Naive B cell (primary cell): ENCODE data around the gene DCDC2B. TPM values are rescaled to one million over a fixed set of nuclear protein-coding genes. Genes with fewer than 3 reads are reported as not detected.
A peak's percentile ranks its signal among the peaks of the same experiment; 100 is the strongest.
"Not testable (repeated sequence)": the region's sequence is repeated elsewhere in the genome, so short reads cannot be mapped to it uniquely, and the experiment has no call there.

Source experiments
- ATAC-seq, 2 donors: fragments of 150-1000 bp; cut with Tn5 transposase; 2 replicates each; pipeline ENCODE4 v1.10.0; 2021; ENCODE audit warnings: low read depth in 2 of 2, mild to moderate bottlenecking in 2 of 2, moderate library complexity in 2 of 2
- DNase-seq: peaks from one replicate; pipeline ENCODE4 v3.0.0; 2022
- H3K27ac Mint-ChIP-seq, 6 donors: one replicate each; pipeline ENCODE4 v1.8.0; 2020 to 2022; ENCODE audit warnings: mild to moderate bottlenecking in 6 of 6, mixed read lengths in 6 of 6, moderate library complexity in 5 of 6, inconsistent platforms in 2 of 6
- H3K27me3 Mint-ChIP-seq, 3 donors: one replicate each; pipeline ENCODE4 v1.8.0; 2021 to 2022; ENCODE audit warnings: mixed read lengths in 3 of 3, mild to moderate bottlenecking in 1 of 3
- H3K36me3 Mint-ChIP-seq, 2 donors: one replicate each; pipeline ENCODE4 v1.8.0; 2020 to 2022; ENCODE audit warnings: mixed read lengths in 2 of 2, inconsistent platforms in 1 of 2, mild to moderate bottlenecking in 1 of 2
- H3K4me1 Mint-ChIP-seq, 3 donors: one replicate each; pipeline ENCODE4 v1.8.0; 2020 to 2022; ENCODE audit warnings: mixed read lengths in 3 of 3, inconsistent platforms in 1 of 3, mild to moderate bottlenecking in 1 of 3, moderate library complexity in 1 of 3
- H3K4me3 Mint-ChIP-seq, 8 donors: one replicate each; pipeline ENCODE4 v1.8.0; 2020 to 2022; ENCODE audit warnings: mild to moderate bottlenecking in 8 of 8, mixed read lengths in 8 of 8, moderate library complexity in 8 of 8, inconsistent platforms in 2 of 8
- H3K9me3 Mint-ChIP-seq, 7 donors: one replicate each; pipeline ENCODE4 v1.8.0; 2020 to 2022; ENCODE audit warnings: mixed read lengths in 7 of 7, mild to moderate bottlenecking in 5 of 7, inconsistent platforms in 2 of 7, moderate library complexity in 1 of 7
- polyA plus RNA-seq, 6 donors: library from polyadenylated mRNA; unstranded; fragments of 300-500 nt; fragmentation: Illumina TruSeq; gene quantifications; one replicate each; pipeline ENCODE4 v1.2.3, GENCODE V29; 2021; ENCODE audit warnings: low read depth in 6 of 6

The DCDC2B gene
- polyA plus RNA-seq, 6 donors from 2014 or later = 0.13 to 0.36 TPM; not detected in 4

DNA sequence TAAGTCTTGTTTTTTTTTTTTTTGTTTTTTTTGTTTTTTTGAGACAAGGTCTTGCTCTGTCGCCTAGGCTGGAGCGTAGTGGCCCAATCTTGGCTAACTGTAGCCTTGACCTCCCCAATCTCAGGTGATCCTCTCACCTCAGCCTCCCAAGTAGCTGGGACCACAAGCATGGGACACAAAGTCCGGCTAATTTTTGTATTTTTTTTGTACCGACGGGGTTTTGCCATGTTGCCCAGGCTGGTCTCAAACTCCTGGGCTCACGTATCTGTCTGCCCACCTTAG, 48.3 kb downstream of the DCDC2B start:
- Mint-ChIP-seq H3K4me1 (peaks cover 22 to 55% (median 28%) of the 10 kb centered on the region in 3 donors), H3K36me3 (no peaks in the 10 kb centered on the region), H3K27me3 (no peaks in the 10 kb centered on the region), H3K9me3 (no peaks in the 10 kb centered on the region), H3K4me3 (no peak overlapping the region), H3K27ac (peak overlapping the region in 1 of 6 donors; percentile 66)
- DNase-seq = no peak
- ATAC-seq = no peak

DNA sequence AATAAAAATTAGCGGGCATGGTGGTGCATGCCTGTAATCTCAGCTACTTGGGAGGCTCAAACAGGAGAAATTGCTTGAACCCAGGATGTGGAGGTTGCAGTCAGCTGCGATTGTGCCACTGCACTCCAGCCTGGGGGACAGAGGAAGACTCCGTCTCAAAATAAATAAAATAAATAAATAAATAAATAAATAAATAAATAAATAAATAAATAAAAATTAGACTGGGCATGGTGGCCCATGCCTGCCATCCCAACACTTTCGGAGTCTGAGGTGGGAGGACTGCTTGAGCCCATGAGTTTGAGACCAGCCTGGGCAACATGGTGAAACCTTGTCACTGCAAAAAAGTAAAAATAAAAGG, 54.3 kb downstream of the DCDC2B start:
- peaks cover 28 to 35% (median 30%) of the 10 kb centered on the region in 3 donors for H3K4me1 Mint-ChIP-seq
- H3K4me3 Mint-ChIP-seq = peak overlapping the region in 2 of 8 donors; percentile 33 to 35

DNA sequence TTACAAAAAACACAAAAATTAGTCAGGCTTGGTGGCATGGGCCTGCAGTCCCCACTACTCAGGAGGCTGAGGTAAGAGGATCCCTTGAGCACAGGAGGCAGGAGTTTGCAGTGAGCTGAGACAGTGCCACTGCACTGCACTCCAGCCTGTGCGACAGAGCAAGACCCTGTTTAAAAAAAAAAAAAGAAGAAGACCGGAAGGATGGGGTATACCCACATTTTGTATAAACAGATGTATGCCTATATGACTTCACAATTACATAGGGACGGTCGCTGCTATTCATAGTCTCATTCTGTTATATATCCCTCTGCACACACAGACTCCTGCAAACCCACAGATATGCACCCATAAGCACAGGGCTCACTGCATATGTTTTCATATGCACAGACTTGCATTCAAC, 54.9 kb downstream of the DCDC2B start:
- H3K36me3 Mint-ChIP-seq = peaks cover 4 to 7% of the 10 kb centered on the region in 2 donors
- ATAC-seq = peak; percentile 92 to 93
- H3K27me3 Mint-ChIP-seq = no peaks in the 10 kb centered on the region
- H3K9me3 Mint-ChIP-seq = no peaks in the 10 kb centered on the region
- no peak for DNase-seq
- H3K4me3 Mint-ChIP-seq = peak overlapping the region; percentile 4 to 75 (median 49)
- peak overlapping the region in 5 of 6 donors; percentile 5 to 94 (median 86) for H3K27ac Mint-ChIP-seq
- peaks cover 28 to 35% (median 30%) of the 10 kb centered on the region in 3 donors for H3K4me1 Mint-ChIP-seq

More for the DNA sequence above, 54.3 kb downstream of the DCDC2B start:
- H3K9me3 Mint-ChIP-seq, DNase-seq, H3K36me3 Mint-ChIP-seq, ATAC-seq, H3K27me3 Mint-ChIP-seq: not testable (repeated sequence)
- peak overlapping the region in 2 of 6 donors; percentile 50 to 61 for H3K27ac Mint-ChIP-seq

Other genes starting within 250 kb of the DCDC2B start
- 100 to 1,000 TPM in 5 of 6 donors, 10 to 100 TPM in 1; 96.3 to 134 (median 115) TPM for gene KHDRBS1, start 195.2 kb upstream of the DCDC2B start, polyA plus RNA-seq
- 1 to 10 TPM; 2.1 to 6.6 (median 4.1) TPM for gene TMEM39B, start 136.2 kb upstream of the DCDC2B start, polyA plus RNA-seq
- gene KPNA6, start 101.0 kb upstream of the DCDC2B start, polyA plus RNA-seq = 10 to 100 TPM; 10.3 to 35.2 (median 25.8) TPM
- gene TXLNA, start 29.4 kb upstream of the DCDC2B start, polyA plus RNA-seq = 10 to 100 TPM; 12.0 to 29.8 (median 20.6) TPM
- 10 to 100 TPM in 5 of 6 donors, 1 to 10 TPM in 1; 9.1 to 14.5 (median 12.3) TPM for gene CCDC28B, start 8.5 kb upstream of the DCDC2B start, polyA plus RNA-seq
- 1 to 10 TPM in 3 of 6 donors, under 1 TPM in 2, not detected in 1; 0.75 to 2.3 (median 1.4) TPM for gene IQCC, start 3.4 kb upstream of the DCDC2B start, polyA plus RNA-seq
- gene TMEM234, start 13.3 kb downstream of the DCDC2B start, polyA plus RNA-seq = 10 to 100 TPM in 4 of 6 donors, 1 to 10 TPM in 1, not detected in 1; 6.8 to 12.0 (median 10.9) TPM
- 100 to 1,000 TPM; 152 to 251 (median 180) TPM for gene EIF3I, start 13.3 kb downstream of the DCDC2B start, polyA plus RNA-seq
- gene FAM167B, start 38.1 kb downstream of the DCDC2B start, polyA plus RNA-seq = under 1 TPM in 1 of 6 donors, not detected in 5; 0.42 TPM
- 100 to 1,000 TPM in 1 of 6 donors, 10 to 100 TPM in 5; 57.7 to 124 (median 61.1) TPM for gene LCK, start 42.2 kb downstream of the DCDC2B start, polyA plus RNA-seq
- 100 to 1,000 TPM; 179 to 253 (median 204) TPM for gene HDAC1, start 83.0 kb downstream of the DCDC2B start, polyA plus RNA-seq
- gene MARCKSL1, start 127.1 kb downstream of the DCDC2B start, polyA plus RNA-seq = 100 to 1,000 TPM; 171 to 297 (median 207) TPM
- gene FAM229A, start 153.4 kb downstream of the DCDC2B start, polyA plus RNA-seq = 1 to 10 TPM in 1 of 6 donors, under 1 TPM in 4, not detected in 1; 0.24 to 1.2 (median 0.53) TPM
- gene TSSK3, start 153.4 kb downstream of the DCDC2B start, polyA plus RNA-seq = 1 to 10 TPM in 3 of 6 donors, under 1 TPM in 3; 0.30 to 4.8 (median 0.94) TPM
- gene BSDC1, start 185.4 kb downstream of the DCDC2B start, polyA plus RNA-seq = 10 to 100 TPM; 22.8 to 66.7 (median 44.0) TPM